ENCODE data around the gene PPA1.

PPA1 gene

GRCh38 chr10:70174058-70174741 is 59.0 kb downstream of the PPA1 start:
- H3K27me3 ChIP-seq (ENCODE audit: insufficient read depth, low read depth) = no peaks in the 10 kb centered on the region
- no peak overlapping the region for H3K4me3 ChIP-seq (IDR thresholded peaks at IDR 0.05; ENCODE audit: insufficient read depth, low read depth, low read length)
- no peak overlapping the region for H3K4me2 ChIP-seq
- peak overlapping the region; percentile 14; the same call in 1 of the 2 replicates for H2AFZ ChIP-seq (ENCODE audit: low read depth)
- H4K20me1 ChIP-seq (ENCODE audit: insufficient read depth) = 0 out of 2 replicates have a peak, but pooled peaks cover 5% of the 10 kb centered on the region
- no peak for TF ChIP-seq CTCF (conservative IDR thresholded peaks at IDR 0.05; ENCODE audit: low read depth, low read length)
- H3K79me2 ChIP-seq (ENCODE audit: insufficient read depth, low read depth) = peaks cover 12% of the 10 kb centered on the region
- H3K4me1 ChIP-seq (ENCODE audit: low read depth, poor library complexity, severe bottlenecking) = peaks cover 2% of the 10 kb centered on the region
- no peak overlapping the region for H3K9ac ChIP-seq
- no peak overlapping the region for H3K27ac ChIP-seq
- H3K36me3 ChIP-seq (ENCODE audit: insufficient read depth) = no peaks in the 10 kb centered on the region

- H3K4me2 ChIP-seq = peak overlapping the region; percentile 98
- peaks cover 13% of the 10 kb centered on the region for H4K20me1 ChIP-seq (ENCODE audit: insufficient read depth)
- peak overlapping the region; percentile 31; the same call in 1 of the 2 replicates for H2AFZ ChIP-seq (ENCODE audit: low read depth)
- peaks cover 29% of the 10 kb centered on the region for H3K4me1 ChIP-seq (ENCODE audit: low read depth, poor library complexity, severe bottlenecking)
- H3K9ac ChIP-seq = peak overlapping the region; percentile 81; the same call in 1 of the 2 replicates
- no peak overlapping the region for H3K4me3 ChIP-seq (IDR thresholded peaks at IDR 0.05; ENCODE audit: insufficient read depth, low read depth, low read length)
- H3K27ac ChIP-seq = peak overlapping the region; percentile 56
- no peaks in the 10 kb centered on the region; the same call in 1 of the 2 replicates for H3K36me3 ChIP-seq (ENCODE audit: insufficient read depth)
- H3K27me3 ChIP-seq (ENCODE audit: insufficient read depth, low read depth) = no peaks in the 10 kb centered on the region
- H3K79me2 ChIP-seq (ENCODE audit: insufficient read depth, low read depth) = peaks cover 53% of the 10 kb centered on the region
- TF ChIP-seq CTCF (conservative IDR thresholded peaks at IDR 0.05; ENCODE audit: low read depth, low read length) = no peak
These were observed 63.4 kb downstream of the PPA1 start for GRCh38 chr10:70169649-70170364.

- H3K4me1 ChIP-seq (ENCODE audit: low read depth, poor library complexity, severe bottlenecking) = peaks cover 37% of the 10 kb centered on the region
- no peak overlapping the region for H2AFZ ChIP-seq (ENCODE audit: low read depth)
- peaks cover 61% of the 10 kb centered on the region for H3K79me2 ChIP-seq (ENCODE audit: insufficient read depth, low read depth)
- H3K27me3 ChIP-seq (ENCODE audit: insufficient read depth, low read depth) = no peaks in the 10 kb centered on the region
- peak overlapping the region; percentile 81; the same call in 1 of the 2 replicates for H3K9ac ChIP-seq
- no peaks in the 10 kb centered on the region; the same call in 1 of the 2 replicates for H3K36me3 ChIP-seq (ENCODE audit: insufficient read depth)
- TF ChIP-seq CTCF (conservative IDR thresholded peaks at IDR 0.05; ENCODE audit: low read depth, low read length) = no peak
- H4K20me1 ChIP-seq (ENCODE audit: insufficient read depth) = peaks cover 13% of the 10 kb centered on the region
- H3K4me2 ChIP-seq = peak overlapping the region; percentile 98
- H3K4me3 ChIP-seq (IDR thresholded peaks at IDR 0.05; ENCODE audit: insufficient read depth, low read depth, low read length) = no peak overlapping the region
- H3K27ac ChIP-seq = no peak overlapping the region
These were observed 64.2 kb downstream of the PPA1 start for GRCh38 chr10:70169011-70169410.

GRCh38 chr10:70167246-70167645 is 66.0 kb downstream of the PPA1 start:
- no peak overlapping the region for H3K4me2 ChIP-seq

More at GRCh38 chr10:70167246-70167645, 66.0 kb downstream of the PPA1 start:
- no peaks in the 10 kb centered on the region; the same call in 1 of the 2 replicates for H3K36me3 ChIP-seq (ENCODE audit: insufficient read depth)
- H3K79me2 ChIP-seq (ENCODE audit: insufficient read depth, low read depth) = peaks cover 75% of the 10 kb centered on the region
- H3K27me3 ChIP-seq (ENCODE audit: insufficient read depth, low read depth) = no peaks in the 10 kb centered on the region
- no peak overlapping the region for H2AFZ ChIP-seq (ENCODE audit: low read depth)
- H3K4me1 ChIP-seq (ENCODE audit: low read depth, poor library complexity, severe bottlenecking) = peaks cover 53% of the 10 kb centered on the region
- H3K27ac ChIP-seq = no peak overlapping the region
- no peak for TF ChIP-seq CTCF (conservative IDR thresholded peaks at IDR 0.05; ENCODE audit: low read depth, low read length)
- peaks cover 17% of the 10 kb centered on the region for H4K20me1 ChIP-seq (ENCODE audit: insufficient read depth)
- H3K9ac ChIP-seq = no peak overlapping the region
- no peak overlapping the region for H3K4me3 ChIP-seq (IDR thresholded peaks at IDR 0.05; ENCODE audit: insufficient read depth, low read depth, low read length)

Measured in KMS-11 (cell line).